HepG2 (cell line): ENCODE data around the gene PBX1. TPM values are rescaled to one million over a fixed set of nuclear protein-coding genes. Genes with fewer than 3 reads are reported as not detected.

ENCODE experiments used
- ATAC-seq: fragments of 200-7000 bp; cut with Tn5 transposase; 3 replicates; pipeline ENCODE4 v1.9.1; 2020; ENCODE audit warnings: mild to moderate bottlenecking, moderate library complexity
- BruUV-seq: library from RNA; stranded (reverse); fragments of 400-500 nt; replicated peaks from 2 replicates; lab custom pipeline; 2021; lab: Mats Ljungman, UMichigan
- CTCF ChIA-PET: fragments of 300-600 bp; formaldehyde crosslinking; extraction: SDS; loops from one replicate; lab custom pipeline; 2021; ENCODE audit warnings: low total read pairs, inconsistent platforms, low intra/inter-chr PET ratio; lab: Yijun Ruan, JAX
- POLR2A ChIA-PET: fragments of 350-600 bp; sonication (Branson Sonifier 250); formaldehyde crosslinking; loops from one replicate; lab custom pipeline; 2020; ENCODE audit warnings: antibody characterized with exemption, inconsistent platforms; lab: Yijun Ruan, JAX
- DNase-seq: peaks from one replicate; pipeline ENCODE4 v3.0.0-alpha.2; 2015; ENCODE audit warnings: low spot score
- FAIRE-seq: peaks from 3 replicates; lab custom pipeline; 2011; peaks lifted over from hg19 to GRCh38; lab: Jason Lieb, UNC
- H2AFZ ChIP-seq: one replicate; pipeline ENCODE4 v1.6.1; 2011; ENCODE audit warnings: low read length, inconsistent platforms
- H3K27ac ChIP-seq: fragments of 300-600 bp; 3 replicates; pipeline ENCODE4 v1.8.0; 2011; ENCODE audit warnings: mixed run types, mild to moderate bottlenecking, mixed read lengths, low read length, inconsistent platforms; ENCODE audit not compliant: insufficient read depth; ENCODE audit errors: extremely low read length
- H3K27me3 ChIP-seq, 2 experiments: fragments of 200-600 bp in 1 of 2; 2 replicates in 1 of 2; 3 replicates in 1 of 2; pipeline versions ENCODE4 v1.6.0 to v1.8.0; 2011; ENCODE audit warnings: low read length in 2 of 2, mild to moderate bottlenecking in 2 of 2, moderate library complexity in 2 of 2, inconsistent platforms in 1 of 2; ENCODE audit not compliant: insufficient read depth in 2 of 2, control insufficient read depth in 1 of 2
- H3K36me3 ChIP-seq, 2 experiments: fragments of 200-600 bp in 1 of 2; replicated peaks in 1 of 2; 2 replicates in 1 of 2; 3 replicates in 1 of 2; pipeline versions ENCODE4 v1.5.1 to v1.8.0; 2011; ENCODE audit warnings: low read length in 2 of 2, inconsistent platforms in 1 of 2; ENCODE audit not compliant: insufficient read depth in 2 of 2, control insufficient read depth in 1 of 2
- H3K4me1 ChIP-seq: 2 replicates; pipeline ENCODE4 v1.5.1; 2012; ENCODE audit warnings: low read length, inconsistent platforms; ENCODE audit not compliant: insufficient read depth
- H3K4me2 ChIP-seq: 2 replicates; pipeline ENCODE4 v1.6.0; 2011; ENCODE audit warnings: low read depth, low read length, inconsistent platforms
- H3K4me3 ChIP-seq, 3 experiments: fragments of 200-600 bp in 1 of 3; sonication (generic), shearing (Covaris generic) in 1 of 3; replicated peaks in 1 of 3; 2 replicates each; pipeline ENCODE4 v1.5.1; 2011 to 2016; ENCODE audit warnings: low read length in 3 of 3, inconsistent platforms in 2 of 3, low read depth in 2 of 3, mild to moderate bottlenecking in 2 of 3, control low read depth in 1 of 3, mixed read lengths in 1 of 3; ENCODE audit not compliant: insufficient read depth in 1 of 3
- H3K79me2 ChIP-seq: one replicate; pipeline ENCODE4 v1.6.1; 2011; ENCODE audit warnings: low read length, inconsistent platforms; ENCODE audit not compliant: insufficient read depth
- H3K9ac ChIP-seq: 2 replicates; pipeline ENCODE4 v1.6.0; 2011; ENCODE audit warnings: mild to moderate bottlenecking, low read depth, low read length, inconsistent platforms; ENCODE audit not compliant: insufficient read depth
- H3K9me3 ChIP-seq: 2 replicates; pipeline ENCODE4 v1.5.1; 2012; ENCODE audit warnings: mild to moderate bottlenecking, low read length
- H4K20me1 ChIP-seq: 2 replicates; pipeline ENCODE4 v1.6.0; 2011; ENCODE audit warnings: inconsistent platforms, mild to moderate bottlenecking, low read length, moderate library complexity; ENCODE audit not compliant: insufficient read depth
- HHEX ChIP-seq: IDR thresholded peaks from 2 replicates; pipeline ENCODE4 v1.6.1; 2016; ENCODE audit warnings: control low read depth
- MAFG ChIP-seq: sonication (generic); formaldehyde crosslinking; IDR thresholded peaks from 2 replicates; pipeline ENCODE4 v1.5.1; 2020; ENCODE audit warnings: mild to moderate bottlenecking, missing genetic modification reagents
- MED1 ChIP-seq: sonication (generic); formaldehyde crosslinking; IDR thresholded peaks from 2 replicates; pipeline ENCODE4 v1.4.0; 2020; ENCODE audit warnings: missing genetic modification reagents
- NBN ChIP-seq: fragments of 450-650 bp; conservative IDR thresholded peaks from 2 replicates; pipeline ENCODE4 v1.6.1; 2017
- NFIC ChIP-seq: IDR thresholded peaks from 2 replicates; pipeline ENCODE4 v1.6.1; 2012; ENCODE audit warnings: mild to moderate bottlenecking, low read length, inconsistent platforms
- PITX1 ChIP-seq: sonication (generic); formaldehyde crosslinking; IDR thresholded peaks from 2 replicates; pipeline ENCODE4 v1.5.1; 2020; ENCODE audit warnings: mild to moderate bottlenecking, missing genetic modification reagents
- PPARG ChIP-seq: conservative IDR thresholded peaks from 2 replicates; pipeline ENCODE4 v1.6.1; 2016; ENCODE audit warnings: missing biosample characterization, missing genetic modification reagents
- PTBP1 ChIP-seq: fragments of 200-400 bp; formaldehyde crosslinking; IDR thresholded peaks from 2 replicates; pipeline ENCODE4 v1.6.1; 2018; ENCODE audit warnings: low read length, low read depth; ENCODE audit not compliant: poor library complexity, severe bottlenecking
- ZFYVE20 ChIP-seq: sonication (generic); formaldehyde crosslinking; IDR thresholded peaks from 2 replicates; pipeline ENCODE4 v1.8.0; 2023; ENCODE audit warnings: low read depth, mild to moderate bottlenecking, moderate library complexity, missing genetic modification reagents, borderline replicate concordance
- ZNF24 ChIP-seq: fragments of 450-650 bp; IDR thresholded peaks from 2 replicates; pipeline ENCODE4 v1.6.1; 2017; ENCODE audit warnings: antibody characterized with exemption, mild to moderate bottlenecking
- ZNF616 ChIP-seq: sonication (generic); formaldehyde crosslinking; IDR thresholded peaks from 2 replicates; pipeline ENCODE4 v1.5.0; 2020; ENCODE audit warnings: low read depth, mild to moderate bottlenecking, missing genetic modification reagents
- WGBS: methylation state at CpG from one replicate; pipeline ENCODE4 v1.1.6; 2017; ENCODE audit warnings: low lambda C conversion rate; 5-methylcytosine and 5-hydroxymethylcytosine counted together
- in situ Hi-C: cut with HindIII; loops from 2 replicates; pipeline ENCODE4 v1.10.0; 2017; ENCODE audit warnings: low pct_unique_long_range_greater_than_20kb; ENCODE audit not compliant: extremely low pct_ligation_motif_present
- intact Hi-C: fragments of 100-400 bp; cut with micrococcal nuclease; formaldehyde crosslinking; loops from one replicate; pipeline ENCODE4 v1.10.0; 2022; ENCODE audit not compliant: unreplicated experiment
- polyA plus RNA-seq, 8 experiments: library from polyadenylated mRNA; depleted of rRNA in 3 of 8; stranded (reverse) in 7 of 8; unstranded in 1 of 8; fragments of >200 nt; fragmentation: Illumina TruSeq in 4 of 8; extraction: Trizol in 4 of 8; gene quantifications; 2 replicates each; pipeline versions ENCODE4 v1.2.1 to v1.2.3, GENCODE V29; 2011 to 2016; ENCODE audit warnings: low read depth in 4 of 8, missing spikeins in 1 of 8, mixed read lengths in 1 of 8; ENCODE audit not compliant: insufficient read depth in 1 of 8
- total RNA-seq, 5 experiments: library from RNA; depleted of rRNA; stranded (reverse); fragments of >200 nt; fragmentation: Illumina TruSeq; extraction: Trizol; gene quantifications; 2 replicates each; pipeline ENCODE4 v1.2.3, GENCODE V29; 2016; ENCODE audit warnings: low read depth in 1 of 5
- TF ChIP-seq, protein P1 (sequence below): sonication (generic); formaldehyde crosslinking; IDR thresholded peaks from 2 replicates; pipeline ENCODE4 v1.9.0; 2021; ENCODE audit warnings: missing genetic modification reagents, borderline replicate concordance
- TF ChIP-seq, protein P2 (sequence below): sonication (generic); formaldehyde crosslinking; IDR thresholded peaks from 2 replicates; pipeline ENCODE4 v1.5.1; 2020; ENCODE audit warnings: missing genetic modification reagents, mild to moderate bottlenecking, borderline replicate concordance
- TF ChIP-seq, protein P3 (sequence below): sonication (generic); formaldehyde crosslinking; IDR thresholded peaks from 2 replicates; pipeline ENCODE4 v1.5.1; 2020; ENCODE audit warnings: missing genetic modification reagents, mild to moderate bottlenecking, borderline replicate concordance

The PBX1 gene
- total and polyA plus RNA-seq, 2 of the 13 experiments (the other 11 are each of a cell fraction or from before 2014, with no cell fraction given) = 0.24 TPM; not detected in 1

- TF ChIP-seq PTBP1 = no peak
- no peak for TF ChIP-seq MAFG (CRISPR knock-in tag)
- no peak for TF ChIP-seq NFIC
- TF ChIP-seq ZFYVE20 (CRISPR knock-in tag) = no peak
- no peak for TF ChIP-seq NBN
- TF ChIP-seq, protein P1, sequence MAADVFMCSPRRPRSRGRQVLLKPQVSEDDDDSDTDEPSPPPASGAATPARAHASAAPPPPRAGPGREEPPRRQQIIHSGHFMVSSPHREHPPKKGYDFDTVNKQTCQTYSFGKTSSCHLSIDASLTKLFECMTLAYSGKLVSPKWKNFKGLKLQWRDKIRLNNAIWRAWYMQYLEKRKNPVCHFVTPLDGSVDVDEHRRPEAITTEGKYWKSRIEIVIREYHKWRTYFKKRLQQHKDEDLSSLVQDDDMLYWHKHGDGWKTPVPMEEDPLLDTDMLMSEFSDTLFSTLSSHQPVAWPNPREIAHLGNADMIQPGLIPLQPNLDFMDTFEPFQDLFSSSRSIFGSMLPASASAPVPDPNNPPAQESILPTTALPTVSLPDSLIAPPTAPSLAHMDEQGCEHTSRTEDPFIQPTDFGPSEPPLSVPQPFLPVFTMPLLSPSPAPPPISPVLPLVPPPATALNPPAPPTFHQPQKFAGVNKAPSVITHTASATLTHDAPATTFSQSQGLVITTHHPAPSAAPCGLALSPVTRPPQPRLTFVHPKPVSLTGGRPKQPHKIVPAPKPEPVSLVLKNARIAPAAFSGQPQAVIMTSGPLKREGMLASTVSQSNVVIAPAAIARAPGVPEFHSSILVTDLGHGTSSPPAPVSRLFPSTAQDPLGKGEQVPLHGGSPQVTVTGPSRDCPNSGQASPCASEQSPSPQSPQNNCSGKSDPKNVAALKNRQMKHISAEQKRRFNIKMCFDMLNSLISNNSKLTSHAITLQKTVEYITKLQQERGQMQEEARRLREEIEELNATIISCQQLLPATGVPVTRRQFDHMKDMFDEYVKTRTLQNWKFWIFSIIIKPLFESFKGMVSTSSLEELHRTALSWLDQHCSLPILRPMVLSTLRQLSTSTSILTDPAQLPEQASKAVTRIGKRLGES (CRISPR knock-in tag) = no peak
- no peak for TF ChIP-seq PPARG (CRISPR knock-in tag)
Observed at GRCh38 chr1:164635059-164635802, 76.2 kb downstream of the PBX1 start (continued).

DNA sequence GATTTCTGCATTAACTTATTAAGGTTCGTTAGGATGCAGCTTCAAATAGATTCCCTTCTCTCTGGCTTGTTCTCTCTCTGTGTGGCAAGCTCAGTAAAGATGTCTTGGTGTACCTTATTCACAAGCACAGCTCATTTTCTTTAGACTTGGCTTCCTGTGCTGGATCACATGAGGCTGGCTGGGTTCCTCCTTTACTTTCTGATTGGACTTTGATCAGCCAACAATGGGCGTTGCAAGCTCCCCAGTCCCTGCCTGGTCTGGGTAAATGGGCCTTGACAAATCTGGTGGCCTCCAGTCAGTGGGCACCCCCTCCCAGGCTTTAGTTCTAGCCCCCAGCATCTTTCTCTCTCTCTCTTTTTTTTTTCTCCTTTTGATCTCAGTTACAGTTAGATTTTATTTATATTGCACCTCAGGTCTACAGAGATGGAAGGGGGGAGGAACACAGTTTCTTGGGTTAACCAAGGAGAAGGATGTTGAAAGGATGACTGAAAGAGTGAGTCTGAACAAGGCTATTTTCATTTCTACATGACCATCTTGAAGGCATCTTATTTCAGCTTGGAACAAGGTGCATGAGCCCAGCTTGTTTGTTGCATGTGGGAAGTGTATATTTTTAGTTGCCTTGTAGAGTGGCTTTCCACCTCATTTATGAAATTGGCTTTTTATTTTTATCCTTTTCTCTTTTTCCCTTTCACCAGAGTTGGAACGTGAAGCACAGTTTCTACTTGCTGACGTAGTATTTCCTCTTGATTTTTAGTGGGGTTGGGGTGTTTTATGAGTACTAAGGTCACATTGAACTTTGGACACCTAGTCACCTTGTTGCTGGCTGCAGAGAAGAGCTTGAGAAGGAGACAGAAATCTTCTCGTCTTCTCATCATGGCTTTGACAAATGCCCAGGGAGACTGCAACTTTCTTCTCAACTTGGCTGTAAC, 77.1 kb downstream of the PBX1 start:
- Histone ChIP-seq H3K36me3 (no peaks in the 10 kb centered on the region), H2AFZ (no peak overlapping the region), H4K20me1 (no peaks in the 10 kb centered on the region), H3K4me3 (no peak overlapping the region), H3K4me2 (no peak overlapping the region), H3K27me3 (no peaks in the 10 kb centered on the region), H3K9me3 (no peaks in the 10 kb centered on the region), H3K9ac (no peak overlapping the region), H3K4me1 (no peaks in the 10 kb centered on the region), H3K27ac (no peak overlapping the region), H3K79me2 (no peaks in the 10 kb centered on the region)
- ChIA-PET POLR2A (no interaction called here), CTCF (no interaction called here)
- in situ Hi-C loops = no loop called here
- BruUV-seq = no TSS peak
- FAIRE-seq (no peak), ATAC-seq (no peak), DNase-seq (no peak)
- intact Hi-C loops = no loop called here
- 11% methylated on average over 5 of the region's 5 CpGs for WGBS
- no peak for TF ChIP-seq ZNF616
- TF ChIP-seq, protein P2, sequence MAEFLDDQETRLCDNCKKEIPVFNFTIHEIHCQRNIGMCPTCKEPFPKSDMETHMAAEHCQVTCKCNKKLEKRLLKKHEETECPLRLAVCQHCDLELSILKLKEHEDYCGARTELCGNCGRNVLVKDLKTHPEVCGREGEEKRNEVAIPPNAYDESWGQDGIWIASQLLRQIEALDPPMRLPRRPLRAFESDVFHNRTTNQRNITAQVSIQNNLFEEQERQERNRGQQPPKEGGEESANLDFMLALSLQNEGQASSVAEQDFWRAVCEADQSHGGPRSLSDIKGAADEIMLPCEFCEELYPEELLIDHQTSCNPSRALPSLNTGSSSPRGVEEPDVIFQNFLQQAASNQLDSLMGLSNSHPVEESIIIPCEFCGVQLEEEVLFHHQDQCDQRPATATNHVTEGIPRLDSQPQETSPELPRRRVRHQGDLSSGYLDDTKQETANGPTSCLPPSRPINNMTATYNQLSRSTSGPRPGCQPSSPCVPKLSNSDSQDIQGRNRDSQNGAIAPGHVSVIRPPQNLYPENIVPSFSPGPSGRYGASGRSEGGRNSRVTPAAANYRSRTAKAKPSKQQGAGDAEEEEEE (CRISPR knock-in tag) = no peak
- TF ChIP-seq MED1 (CRISPR knock-in tag) = no peak
- TF ChIP-seq ZNF24 = no peak
- no peak for TF ChIP-seq HHEX (CRISPR knock-in tag)
- TF ChIP-seq, protein P3, sequence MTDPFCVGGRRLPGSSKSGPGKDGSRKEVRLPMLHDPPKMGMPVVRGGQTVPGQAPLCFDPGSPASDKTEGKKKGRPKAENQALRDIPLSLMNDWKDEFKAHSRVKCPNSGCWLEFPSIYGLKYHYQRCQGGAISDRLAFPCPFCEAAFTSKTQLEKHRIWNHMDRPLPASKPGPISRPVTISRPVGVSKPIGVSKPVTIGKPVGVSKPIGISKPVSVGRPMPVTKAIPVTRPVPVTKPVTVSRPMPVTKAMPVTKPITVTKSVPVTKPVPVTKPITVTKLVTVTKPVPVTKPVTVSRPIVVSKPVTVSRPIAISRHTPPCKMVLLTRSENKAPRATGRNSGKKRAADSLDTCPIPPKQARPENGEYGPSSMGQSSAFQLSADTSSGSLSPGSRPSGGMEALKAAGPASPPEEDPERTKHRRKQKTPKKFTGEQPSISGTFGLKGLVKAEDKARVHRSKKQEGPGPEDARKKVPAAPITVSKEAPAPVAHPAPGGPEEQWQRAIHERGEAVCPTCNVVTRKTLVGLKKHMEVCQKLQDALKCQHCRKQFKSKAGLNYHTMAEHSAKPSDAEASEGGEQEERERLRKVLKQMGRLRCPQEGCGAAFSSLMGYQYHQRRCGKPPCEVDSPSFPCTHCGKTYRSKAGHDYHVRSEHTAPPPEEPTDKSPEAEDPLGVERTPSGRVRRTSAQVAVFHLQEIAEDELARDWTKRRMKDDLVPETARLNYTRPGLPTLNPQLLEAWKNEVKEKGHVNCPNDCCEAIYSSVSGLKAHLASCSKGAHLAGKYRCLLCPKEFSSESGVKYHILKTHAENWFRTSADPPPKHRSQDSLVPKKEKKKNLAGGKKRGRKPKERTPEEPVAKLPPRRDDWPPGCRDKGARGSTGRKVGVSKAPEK (CRISPR knock-in tag) = no peak
- no peak for TF ChIP-seq PITX1 (CRISPR knock-in tag)
